ENCODE results near the gene PSMC3. TPM values are rescaled to one million over a fixed set of nuclear protein-coding genes. Genes with fewer than 3 reads are reported as not detected.

PSMC3 gene
- total and polyA plus RNA-seq, 9 of the 15 experiments (the other 6 are each of a cell fraction or from before 2014, with no cell fraction given), result 44.3 to 324 (median 240) TPM

DNA sequence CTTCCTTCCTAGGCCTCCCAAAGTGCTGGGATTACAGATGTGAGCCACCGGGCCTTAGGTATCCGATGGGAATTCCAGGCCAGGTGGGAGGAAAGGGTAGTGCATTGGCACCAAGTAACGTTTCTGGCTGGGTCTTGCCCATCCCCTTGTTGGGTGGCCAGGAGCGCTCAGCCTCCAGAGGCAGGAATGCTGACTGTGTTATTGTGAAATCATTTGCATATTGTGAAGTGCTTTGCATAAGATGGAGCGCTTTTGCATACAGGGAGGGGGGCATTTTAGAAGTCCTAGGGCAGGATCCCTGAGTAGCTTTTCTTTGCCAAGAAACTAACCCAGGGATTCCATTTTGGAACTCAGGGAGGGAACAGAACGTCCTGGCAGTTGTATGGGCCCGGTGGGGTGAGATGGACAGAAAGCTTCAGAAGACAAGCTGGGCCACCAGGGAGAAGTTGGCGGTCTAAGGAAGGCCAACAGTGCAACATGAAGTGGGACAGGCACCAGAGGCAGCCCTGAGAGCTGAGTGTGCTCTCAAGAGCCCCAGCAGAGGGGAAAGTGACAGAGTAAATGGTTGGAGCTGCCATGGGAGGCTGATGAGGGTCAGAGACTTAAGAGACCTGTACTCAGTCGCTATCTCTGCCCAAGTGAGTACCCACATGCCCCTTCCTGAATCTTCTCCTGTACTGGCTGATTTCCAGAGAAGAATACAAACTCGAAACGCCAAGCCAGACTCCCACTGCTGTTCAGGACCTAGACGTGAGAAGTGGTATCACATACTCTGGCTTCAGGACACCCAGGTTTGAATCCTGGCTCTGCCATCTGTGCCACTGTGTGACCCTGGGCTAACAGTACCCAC is 19.1 kb downstream of the PSMC3 start (continued):
- TF ChIP-seq, protein P1, sequence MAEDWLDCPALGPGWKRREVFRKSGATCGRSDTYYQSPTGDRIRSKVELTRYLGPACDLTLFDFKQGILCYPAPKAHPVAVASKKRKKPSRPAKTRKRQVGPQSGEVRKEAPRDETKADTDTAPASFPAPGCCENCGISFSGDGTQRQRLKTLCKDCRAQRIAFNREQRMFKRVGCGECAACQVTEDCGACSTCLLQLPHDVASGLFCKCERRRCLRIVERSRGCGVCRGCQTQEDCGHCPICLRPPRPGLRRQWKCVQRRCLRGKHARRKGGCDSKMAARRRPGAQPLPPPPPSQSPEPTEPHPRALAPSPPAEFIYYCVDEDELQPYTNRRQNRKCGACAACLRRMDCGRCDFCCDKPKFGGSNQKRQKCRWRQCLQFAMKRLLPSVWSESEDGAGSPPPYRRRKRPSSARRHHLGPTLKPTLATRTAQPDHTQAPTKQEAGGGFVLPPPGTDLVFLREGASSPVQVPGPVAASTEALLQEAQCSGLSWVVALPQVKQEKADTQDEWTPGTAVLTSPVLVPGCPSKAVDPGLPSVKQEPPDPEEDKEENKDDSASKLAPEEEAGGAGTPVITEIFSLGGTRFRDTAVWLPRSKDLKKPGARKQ (CRISPR knock-in tag; IDR thresholded peaks at IDR 0.05), result no peak
- TF ChIP-seq SOX6 (IDR thresholded peaks at IDR 0.05) (no peak), ZNF12 (CRISPR knock-in tag; IDR thresholded peaks at IDR 0.05) (0 out of 2 replicates have a peak, but pooled peaks have one; percentile 29), MAFK (IDR thresholded peaks at IDR 0.05; ENCODE audit: low read length) (peak; percentile 71), RAD51 (IDR thresholded peaks at IDR 0.05; ENCODE audit: borderline replicate concordance, low read depth) (no peak), CEBPB (tag; IDR thresholded peaks at IDR 0.05) (peak; percentile 94), TOE1 (IDR thresholded peaks at IDR 0.05; ENCODE audit: borderline replicate concordance) (no peak), TOE1 (CRISPR knock-in tag; IDR thresholded peaks at IDR 0.05; ENCODE audit: borderline replicate concordance, low read depth) (no peak), ZNF316 (IDR thresholded peaks at IDR 0.05) (peak; percentile 96), POLR2AphosphoS5 (IDR thresholded peaks at IDR 0.05; ENCODE audit: control insufficient read depth, insufficient read depth, low read depth, low read length) (no peak), TEAD4 (IDR thresholded peaks at IDR 0.05; ENCODE audit: low read length) (peak; percentile 65), TEAD4 (CRISPR knock-in tag; IDR thresholded peaks at IDR 0.05; ENCODE audit: borderline replicate concordance) (no peak), C11orf30 (IDR thresholded peaks at IDR 0.05; ENCODE audit: low read depth) (peak; percentile 94), KDM5B (IDR thresholded peaks at IDR 0.05; ENCODE audit: insufficient replicate concordance, low read depth, low read length) (peak; percentile 32)
- TF ChIP-seq, protein P2, sequence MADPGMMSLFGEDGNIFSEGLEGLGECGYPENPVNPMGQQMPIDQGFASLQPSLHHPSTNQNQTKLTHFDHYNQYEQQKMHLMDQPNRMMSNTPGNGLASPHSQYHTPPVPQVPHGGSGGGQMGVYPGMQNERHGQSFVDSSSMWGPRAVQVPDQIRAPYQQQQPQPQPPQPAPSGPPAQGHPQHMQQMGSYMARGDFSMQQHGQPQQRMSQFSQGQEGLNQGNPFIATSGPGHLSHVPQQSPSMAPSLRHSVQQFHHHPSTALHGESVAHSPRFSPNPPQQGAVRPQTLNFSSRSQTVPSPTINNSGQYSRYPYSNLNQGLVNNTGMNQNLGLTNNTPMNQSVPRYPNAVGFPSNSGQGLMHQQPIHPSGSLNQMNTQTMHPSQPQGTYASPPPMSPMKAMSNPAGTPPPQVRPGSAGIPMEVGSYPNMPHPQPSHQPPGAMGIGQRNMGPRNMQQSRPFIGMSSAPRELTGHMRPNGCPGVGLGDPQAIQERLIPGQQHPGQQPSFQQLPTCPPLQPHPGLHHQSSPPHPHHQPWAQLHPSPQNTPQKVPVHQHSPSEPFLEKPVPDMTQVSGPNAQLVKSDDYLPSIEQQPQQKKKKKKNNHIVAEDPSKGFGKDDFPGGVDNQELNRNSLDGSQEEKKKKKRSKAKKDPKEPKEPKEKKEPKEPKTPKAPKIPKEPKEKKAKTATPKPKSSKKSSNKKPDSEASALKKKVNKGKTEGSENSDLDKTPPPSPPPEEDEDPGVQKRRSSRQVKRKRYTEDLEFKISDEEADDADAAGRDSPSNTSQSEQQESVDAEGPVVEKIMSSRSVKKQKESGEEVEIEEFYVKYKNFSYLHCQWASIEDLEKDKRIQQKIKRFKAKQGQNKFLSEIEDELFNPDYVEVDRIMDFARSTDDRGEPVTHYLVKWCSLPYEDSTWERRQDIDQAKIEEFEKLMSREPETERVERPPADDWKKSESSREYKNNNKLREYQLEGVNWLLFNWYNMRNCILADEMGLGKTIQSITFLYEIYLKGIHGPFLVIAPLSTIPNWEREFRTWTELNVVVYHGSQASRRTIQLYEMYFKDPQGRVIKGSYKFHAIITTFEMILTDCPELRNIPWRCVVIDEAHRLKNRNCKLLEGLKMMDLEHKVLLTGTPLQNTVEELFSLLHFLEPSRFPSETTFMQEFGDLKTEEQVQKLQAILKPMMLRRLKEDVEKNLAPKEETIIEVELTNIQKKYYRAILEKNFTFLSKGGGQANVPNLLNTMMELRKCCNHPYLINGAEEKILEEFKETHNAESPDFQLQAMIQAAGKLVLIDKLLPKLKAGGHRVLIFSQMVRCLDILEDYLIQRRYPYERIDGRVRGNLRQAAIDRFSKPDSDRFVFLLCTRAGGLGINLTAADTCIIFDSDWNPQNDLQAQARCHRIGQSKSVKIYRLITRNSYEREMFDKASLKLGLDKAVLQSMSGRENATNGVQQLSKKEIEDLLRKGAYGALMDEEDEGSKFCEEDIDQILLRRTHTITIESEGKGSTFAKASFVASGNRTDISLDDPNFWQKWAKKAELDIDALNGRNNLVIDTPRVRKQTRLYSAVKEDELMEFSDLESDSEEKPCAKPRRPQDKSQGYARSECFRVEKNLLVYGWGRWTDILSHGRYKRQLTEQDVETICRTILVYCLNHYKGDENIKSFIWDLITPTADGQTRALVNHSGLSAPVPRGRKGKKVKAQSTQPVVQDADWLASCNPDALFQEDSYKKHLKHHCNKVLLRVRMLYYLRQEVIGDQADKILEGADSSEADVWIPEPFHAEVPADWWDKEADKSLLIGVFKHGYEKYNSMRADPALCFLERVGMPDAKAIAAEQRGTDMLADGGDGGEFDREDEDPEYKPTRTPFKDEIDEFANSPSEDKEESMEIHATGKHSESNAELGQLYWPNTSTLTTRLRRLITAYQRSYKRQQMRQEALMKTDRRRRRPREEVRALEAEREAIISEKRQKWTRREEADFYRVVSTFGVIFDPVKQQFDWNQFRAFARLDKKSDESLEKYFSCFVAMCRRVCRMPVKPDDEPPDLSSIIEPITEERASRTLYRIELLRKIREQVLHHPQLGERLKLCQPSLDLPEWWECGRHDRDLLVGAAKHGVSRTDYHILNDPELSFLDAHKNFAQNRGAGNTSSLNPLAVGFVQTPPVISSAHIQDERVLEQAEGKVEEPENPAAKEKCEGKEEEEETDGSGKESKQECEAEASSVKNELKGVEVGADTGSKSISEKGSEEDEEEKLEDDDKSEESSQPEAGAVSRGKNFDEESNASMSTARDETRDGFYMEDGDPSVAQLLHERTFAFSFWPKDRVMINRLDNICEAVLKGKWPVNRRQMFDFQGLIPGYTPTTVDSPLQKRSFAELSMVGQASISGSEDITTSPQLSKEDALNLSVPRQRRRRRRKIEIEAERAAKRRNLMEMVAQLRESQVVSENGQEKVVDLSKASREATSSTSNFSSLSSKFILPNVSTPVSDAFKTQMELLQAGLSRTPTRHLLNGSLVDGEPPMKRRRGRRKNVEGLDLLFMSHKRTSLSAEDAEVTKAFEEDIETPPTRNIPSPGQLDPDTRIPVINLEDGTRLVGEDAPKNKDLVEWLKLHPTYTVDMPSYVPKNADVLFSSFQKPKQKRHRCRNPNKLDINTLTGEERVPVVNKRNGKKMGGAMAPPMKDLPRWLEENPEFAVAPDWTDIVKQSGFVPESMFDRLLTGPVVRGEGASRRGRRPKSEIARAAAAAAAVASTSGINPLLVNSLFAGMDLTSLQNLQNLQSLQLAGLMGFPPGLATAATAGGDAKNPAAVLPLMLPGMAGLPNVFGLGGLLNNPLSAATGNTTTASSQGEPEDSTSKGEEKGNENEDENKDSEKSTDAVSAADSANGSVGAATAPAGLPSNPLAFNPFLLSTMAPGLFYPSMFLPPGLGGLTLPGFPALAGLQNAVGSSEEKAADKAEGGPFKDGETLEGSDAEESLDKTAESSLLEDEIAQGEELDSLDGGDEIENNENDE (IDR thresholded peaks at IDR 0.05; ENCODE audit: low read depth, low read length), result no peak
